ENCODE data around the gene ACTL6B.

ACTL6B gene

GRCh38 chr7:100692578-100692961 lies 36.3 kb upstream of the ACTL6B start:
- H3K4me3 ChIP-seq (ENCODE audit: low read depth, low read length): peak overlapping the region; percentile 86
- DNase-seq (ENCODE audit: low read depth): no peak
- TF ChIP-seq CTCF (IDR thresholded peaks at IDR 0.05; ENCODE audit: control insufficient read depth, extremely low read depth, insufficient read depth): no peak

- peak overlapping the region; percentile 86 for H3K4me3 ChIP-seq (ENCODE audit: low read depth, low read length)
- peak; percentile 94 for TF ChIP-seq CTCF (IDR thresholded peaks at IDR 0.05; ENCODE audit: control insufficient read depth, extremely low read depth, insufficient read depth)
- DNase-seq (ENCODE audit: low read depth): no peak
Measured at GRCh38 chr7:100691676-100692577, 35.7 kb upstream of the ACTL6B start.

DNA sequence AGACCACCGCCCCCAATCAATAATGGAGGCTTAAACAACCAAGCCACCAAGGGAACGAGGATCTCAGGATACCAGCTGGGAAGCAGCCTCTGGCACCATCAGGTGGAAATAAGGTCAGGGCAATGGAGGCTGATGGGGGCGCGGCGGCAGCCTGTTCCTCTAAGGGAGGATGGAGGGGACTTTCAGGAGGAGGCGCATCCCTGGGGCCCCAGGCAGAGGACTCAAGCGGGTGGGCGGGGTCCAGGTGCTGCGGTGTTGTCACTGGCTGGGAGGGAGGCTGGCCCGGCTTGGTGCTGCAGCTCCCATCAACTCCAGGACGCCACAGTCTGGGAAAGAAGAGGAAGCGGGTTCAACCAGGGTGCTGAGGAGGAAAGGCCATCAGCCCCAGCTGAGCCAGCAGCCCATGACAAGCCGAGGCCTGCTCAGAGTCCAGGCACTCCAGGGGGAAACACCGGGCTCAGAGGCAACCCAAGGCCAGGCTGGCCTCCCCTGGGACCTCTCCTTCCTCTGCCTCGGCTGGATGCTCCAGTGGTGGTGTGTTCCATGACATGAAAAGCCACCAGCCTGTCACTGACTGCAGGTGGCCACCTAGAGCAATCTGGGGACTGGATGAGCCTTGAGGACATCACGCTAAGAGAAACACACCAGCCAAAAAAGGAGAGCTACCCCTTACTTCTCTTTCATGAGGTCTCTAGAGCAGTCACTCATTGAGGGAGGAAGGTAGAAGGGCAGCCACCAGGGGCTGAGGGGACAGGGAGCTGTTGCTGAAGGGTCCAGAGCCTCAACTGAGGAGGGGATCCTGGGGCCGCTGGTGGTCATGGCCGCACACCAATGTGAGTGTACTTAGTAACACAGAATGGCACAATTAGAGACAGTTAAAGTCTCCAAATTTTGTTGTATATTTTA lies 33.2 kb upstream of the ACTL6B start:
- no peak for DNase-seq (ENCODE audit: low read depth)
- no peak overlapping the region for H3K4me3 ChIP-seq (ENCODE audit: low read depth, low read length)
- TF ChIP-seq CTCF (IDR thresholded peaks at IDR 0.05; ENCODE audit: control insufficient read depth, extremely low read depth, insufficient read depth): no peak

GRCh38 chr7:100688326-100688860 lies 32.1 kb upstream of the ACTL6B start:
- no peak overlapping the region for H3K4me3 ChIP-seq (ENCODE audit: low read depth, low read length)
- DNase-seq (ENCODE audit: low read depth): no peak
- no peak for TF ChIP-seq CTCF (IDR thresholded peaks at IDR 0.05; ENCODE audit: control insufficient read depth, extremely low read depth, insufficient read depth)

GRCh38 chr7:100687751-100688300 lies 31.6 kb upstream of the ACTL6B start:
- TF ChIP-seq CTCF (IDR thresholded peaks at IDR 0.05; ENCODE audit: control insufficient read depth, extremely low read depth, insufficient read depth): no peak
- no peak for DNase-seq (ENCODE audit: low read depth)
- H3K4me3 ChIP-seq (ENCODE audit: low read depth, low read length): no peak overlapping the region

GRCh38 chr7:100687261-100687660 lies 31.0 kb upstream of the ACTL6B start:
- H3K4me3 ChIP-seq (ENCODE audit: low read depth, low read length): no peak overlapping the region
- no peak for TF ChIP-seq CTCF (IDR thresholded peaks at IDR 0.05; ENCODE audit: control insufficient read depth, extremely low read depth, insufficient read depth)
- no peak for DNase-seq (ENCODE audit: low read depth)
